HG02943 (cell line): ENCODE results near the gene KIF4A.
A peak's percentile ranks its signal among the peaks of the same experiment; 100 is the strongest.
"Not testable (repeated sequence)": the region's sequence is repeated elsewhere in the genome, so short reads cannot be mapped to it uniquely, and the experiment has no call there.

ENCODE experiments used
- ATAC-seq: cut with Tn5 transposase; IDR thresholded peaks from one replicate; pipeline ENCODE4 v1.9.1; 2021; ENCODE audit warnings: mild to moderate bottlenecking, low read depth, moderate library complexity; ENCODE audit not compliant: unreplicated experiment

KIF4A gene

DNA sequence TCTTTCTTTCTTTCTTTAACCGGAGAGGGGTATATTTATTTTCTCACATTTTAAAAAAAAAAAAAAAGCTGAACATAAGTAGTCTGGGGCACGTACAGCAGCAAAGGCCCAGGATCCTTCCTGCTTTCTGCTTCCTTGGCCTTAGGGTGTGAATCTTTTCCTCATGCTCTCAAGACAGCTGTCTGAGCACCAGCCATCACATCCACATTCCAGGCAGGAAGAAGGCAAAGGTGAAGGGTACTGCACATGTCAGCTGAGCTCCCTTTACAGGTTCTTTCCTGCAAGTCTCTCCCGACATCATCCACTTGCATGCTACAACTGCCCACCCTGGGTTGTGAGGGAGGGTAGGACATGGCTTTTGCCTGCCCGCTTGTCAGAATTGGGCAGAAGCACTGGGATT is 69.6 kb downstream of the KIF4A start:
- no peak for ATAC-seq

DNA sequence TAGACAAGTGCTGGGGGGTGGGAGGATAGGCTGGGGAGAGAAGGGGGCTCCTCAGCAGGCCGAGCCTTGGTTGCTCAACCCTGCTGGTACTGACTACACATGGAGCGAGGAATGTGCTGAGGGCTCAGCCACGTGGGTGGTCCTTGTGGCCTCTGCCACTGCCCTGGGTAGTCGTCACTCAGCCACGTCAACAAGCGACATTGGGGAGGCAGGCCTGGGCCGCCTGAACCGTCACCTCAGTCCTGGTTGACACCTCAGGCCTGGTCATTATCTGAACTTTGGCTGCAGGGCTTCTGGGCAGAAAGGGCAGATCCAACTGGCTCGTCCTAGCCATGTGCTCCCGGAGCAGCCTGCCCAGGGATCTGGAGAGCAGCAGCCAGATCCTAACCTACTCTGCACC is 70.5 kb downstream of the KIF4A start:
- ATAC-seq = no peak

DNA sequence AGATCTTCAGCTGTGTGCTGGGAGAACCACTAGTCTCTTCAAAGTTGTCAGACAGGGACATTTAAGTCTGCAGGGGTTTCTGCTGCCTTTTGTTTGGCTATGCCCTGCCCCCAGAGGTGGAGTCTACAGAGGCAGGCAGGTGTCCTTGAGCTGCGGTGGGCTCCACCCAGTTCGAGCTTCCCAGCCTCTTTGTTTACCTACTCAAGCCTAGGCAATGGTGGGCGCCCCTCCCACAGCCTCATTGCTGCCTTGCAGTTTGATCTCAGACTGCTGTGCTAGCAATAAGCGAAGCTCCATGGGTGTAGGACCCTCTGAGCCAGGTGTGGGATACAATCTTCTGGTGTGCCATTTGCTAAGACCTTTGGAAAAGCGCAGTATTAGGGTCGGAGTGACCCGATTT is 78.8 kb downstream of the KIF4A start:
- not testable (repeated sequence) for ATAC-seq

DNA sequence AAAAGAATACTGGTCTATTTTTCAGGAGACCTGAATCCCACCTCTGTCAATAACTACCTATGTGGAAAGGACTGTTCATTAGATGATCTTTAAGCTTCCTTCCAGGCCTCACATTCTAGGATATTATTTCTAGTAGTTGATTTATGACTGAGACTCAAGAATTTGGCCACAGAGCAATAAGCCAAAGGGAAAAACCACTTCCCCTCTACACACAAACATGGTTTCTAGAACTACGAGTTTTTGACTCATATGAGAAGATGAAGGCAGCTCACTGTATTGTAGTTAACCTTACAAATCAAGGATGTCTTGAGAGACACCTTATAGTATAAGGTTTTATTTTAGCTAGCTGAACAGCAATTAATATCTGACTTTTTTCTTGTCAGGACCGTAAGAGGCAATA is 96.3 kb downstream of the KIF4A start:
- ATAC-seq = no peak

DNA sequence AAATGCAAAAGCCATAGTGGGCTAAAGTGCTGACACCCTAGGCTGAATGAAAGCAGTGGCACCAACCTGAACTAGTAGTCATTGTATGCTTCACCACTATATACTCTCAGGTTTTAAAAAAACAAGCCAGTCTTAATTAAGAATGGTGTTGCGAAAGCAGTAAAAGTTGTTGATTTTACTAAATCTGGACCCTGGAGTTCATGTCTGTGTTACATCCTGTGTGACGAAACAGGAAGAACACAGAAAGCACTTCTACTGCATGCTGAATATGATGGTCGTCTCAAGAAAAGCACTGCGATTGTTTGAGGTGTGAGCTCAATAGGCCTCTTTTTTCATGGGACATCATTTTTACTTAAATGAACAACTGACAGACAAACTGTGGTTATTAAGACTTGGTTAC is 109.0 kb downstream of the KIF4A start:
- ATAC-seq = no peak

DNA sequence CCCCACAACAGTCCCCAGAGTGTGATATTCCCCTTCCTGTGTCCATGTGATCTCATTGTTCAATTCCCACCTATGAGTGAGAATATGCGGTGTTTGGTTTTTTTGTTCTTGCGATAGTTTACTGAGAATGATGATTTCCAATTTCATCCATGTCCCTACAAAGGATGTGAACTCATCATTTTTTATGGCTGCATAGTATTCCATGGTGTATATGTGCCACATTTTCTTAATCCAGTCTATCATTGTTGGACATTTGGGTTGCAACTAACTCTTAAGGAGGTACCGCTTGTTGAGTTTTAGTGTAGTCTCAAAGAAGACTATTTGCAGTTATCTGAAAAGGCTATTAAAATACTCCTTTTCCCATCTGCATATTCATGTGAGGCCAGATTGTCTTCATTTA is 110.3 kb downstream of the KIF4A start:
- ATAC-seq = not testable (repeated sequence)

DNA sequence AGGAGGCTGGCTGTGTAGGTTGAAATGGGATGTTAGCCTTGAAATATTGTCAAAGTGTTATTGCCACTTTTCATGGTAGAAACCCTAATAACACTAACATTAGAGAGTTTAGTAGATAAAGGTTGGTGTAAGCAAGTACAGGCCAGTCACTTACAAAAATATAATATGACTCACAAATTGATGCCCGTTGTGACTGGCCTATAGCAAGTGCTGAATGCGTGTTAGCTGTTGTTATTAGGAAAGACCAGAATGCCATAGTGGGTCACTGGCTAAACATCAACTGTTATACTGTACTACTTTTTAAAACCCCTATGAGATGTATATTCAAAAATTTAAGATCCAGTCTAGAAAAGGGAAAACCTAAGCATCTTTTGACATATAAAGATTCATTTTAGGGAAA is 112.8 kb downstream of the KIF4A start:
- no peak for ATAC-seq

DNA sequence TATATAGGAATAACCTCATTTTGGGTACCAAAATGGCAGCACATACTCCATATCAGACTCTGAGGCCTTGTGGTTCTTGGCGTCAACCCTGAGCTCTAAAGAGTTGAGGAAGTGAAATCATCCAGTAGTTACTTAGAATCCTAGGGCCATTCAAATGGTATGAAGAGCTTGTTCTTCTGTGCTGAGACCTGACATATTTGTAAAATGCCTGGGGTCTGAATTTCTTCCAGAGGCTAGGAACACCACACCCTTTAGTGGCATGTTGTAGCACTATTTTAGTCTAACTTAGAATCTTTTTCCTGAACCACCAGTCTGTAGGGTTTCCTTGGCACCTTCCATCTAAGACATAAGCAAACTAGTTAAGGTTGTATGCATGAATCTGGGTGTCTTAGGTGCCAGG is 115.1 kb downstream of the KIF4A start:
- no peak for ATAC-seq

DNA sequence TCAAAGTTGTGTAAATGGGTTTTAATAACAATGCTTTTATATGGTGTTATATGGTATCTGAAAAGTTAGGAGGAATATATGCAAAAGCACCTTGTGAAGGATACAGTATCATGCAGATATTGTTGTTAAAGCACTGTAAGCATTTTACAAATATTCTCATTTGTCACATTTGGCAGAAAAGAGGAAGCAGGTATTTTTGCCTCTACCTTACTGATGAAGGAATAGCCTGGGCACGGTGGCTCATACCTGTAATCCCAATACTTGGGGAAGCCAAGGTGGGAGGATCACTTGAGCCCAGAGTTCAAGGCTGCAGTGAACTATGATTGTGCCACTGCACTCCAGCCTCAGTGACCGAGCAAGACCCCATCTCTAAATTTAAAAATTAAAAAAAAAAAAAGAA is 121.0 kb downstream of the KIF4A start:
- ATAC-seq = no peak

DNA sequence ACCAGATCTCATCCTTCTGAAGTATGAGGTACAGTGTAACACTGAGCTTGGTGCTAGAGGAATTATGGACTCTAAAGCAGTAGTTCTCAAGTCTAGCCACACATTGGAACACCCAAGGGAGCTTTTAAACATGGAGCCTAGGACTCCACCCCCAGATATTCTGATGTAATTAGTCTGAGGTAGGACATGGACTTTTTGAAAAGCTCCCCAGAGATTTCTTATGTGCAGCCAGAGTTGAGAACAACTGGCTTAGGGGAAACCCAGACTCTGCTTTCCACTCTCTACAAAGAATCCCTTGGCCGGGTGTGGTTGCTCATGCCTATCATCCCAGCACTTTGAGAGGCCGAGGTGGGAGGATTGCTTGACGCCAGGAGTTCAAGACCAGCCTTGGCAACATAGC is 121.6 kb downstream of the KIF4A start:
- ATAC-seq = no peak

DNA sequence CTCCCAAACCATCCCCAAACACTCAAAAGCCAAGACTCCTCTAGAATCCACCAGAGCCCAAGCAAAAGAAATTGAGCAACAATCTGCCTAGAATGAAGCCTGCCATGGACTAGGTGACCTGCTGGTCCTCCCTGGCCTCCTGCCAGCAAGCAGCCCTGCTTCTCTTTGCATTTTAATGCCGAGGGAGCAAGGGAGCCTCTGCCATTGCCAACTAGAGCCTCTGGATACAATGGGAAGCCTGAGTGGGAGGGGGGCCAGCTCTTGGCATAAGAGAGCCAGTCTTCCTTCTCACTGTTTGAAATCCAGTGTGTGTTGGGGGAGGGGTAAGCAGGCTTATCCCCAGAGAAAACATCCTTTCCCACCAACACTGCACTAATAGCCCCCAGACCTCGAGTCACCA is 131.7 kb downstream of the KIF4A start:
- no peak for ATAC-seq

DNA sequence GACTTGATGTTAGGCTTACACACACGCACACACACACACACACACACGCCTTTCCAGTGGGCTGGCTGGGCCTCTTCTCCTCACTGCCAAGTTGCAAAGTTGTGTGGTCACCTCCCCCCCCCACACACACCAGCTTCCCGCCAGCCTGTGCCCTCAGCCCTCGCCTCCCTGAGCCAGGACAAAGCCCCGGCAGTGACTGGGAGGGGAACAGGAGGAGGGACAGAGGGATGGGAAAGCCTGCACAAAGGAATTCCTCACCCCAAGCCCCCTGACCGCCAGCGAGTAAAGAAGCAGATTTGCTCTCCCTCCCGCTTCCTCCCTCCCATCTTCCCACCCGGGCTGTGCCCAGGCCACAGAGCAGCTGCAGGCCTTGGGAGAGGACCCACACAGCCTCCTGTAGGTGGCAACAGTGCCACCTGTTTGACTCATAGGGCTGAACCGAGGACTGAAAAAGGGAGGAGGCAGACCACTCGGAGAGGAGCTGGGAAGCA is 133.0 kb downstream of the KIF4A start, which contains the start of gene GDPD2:
Gene GDPD2 (plus strand): TSS at position 464 of the 491 bp plus-strand sequence. CDS start 1,671 bp downstream, outside the sequence.
- ATAC-seq = no peak

DNA sequence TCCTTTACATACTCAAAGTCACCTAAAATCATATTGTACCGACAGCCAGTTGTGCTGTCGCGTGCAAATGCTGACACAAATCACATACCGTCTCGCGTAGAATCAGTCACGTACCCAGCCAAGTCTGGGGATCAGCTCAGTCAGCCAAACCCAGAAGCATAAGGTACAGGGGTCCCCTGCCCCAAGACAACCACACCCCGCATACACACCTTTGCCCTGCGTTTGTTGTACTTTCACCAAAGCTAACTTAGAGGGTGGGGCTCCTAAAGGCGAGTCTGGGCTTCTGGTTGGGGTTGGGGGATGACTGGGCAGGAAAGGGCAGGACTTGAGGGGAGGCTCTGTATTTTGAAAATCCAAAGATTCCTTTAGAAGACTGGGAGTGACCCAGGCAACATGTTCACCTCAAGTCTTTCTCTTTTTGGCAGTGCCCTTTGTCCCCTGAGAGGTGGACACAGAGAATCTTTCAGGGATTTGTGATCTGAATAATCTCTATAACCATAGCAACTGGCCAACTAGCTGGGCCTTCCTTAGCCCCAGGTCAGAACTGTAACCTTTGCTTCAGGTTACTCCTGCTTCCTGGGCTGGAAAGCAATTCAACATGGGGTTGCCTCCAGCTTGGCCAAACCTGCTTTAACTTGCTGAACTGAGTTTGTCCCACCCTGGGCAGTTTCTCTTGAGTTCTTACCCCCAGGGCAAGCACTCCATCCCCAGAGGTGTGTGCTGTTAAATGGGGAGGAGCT is 134.2 kb downstream of the KIF4A start:
- ATAC-seq = no peak

DNA sequence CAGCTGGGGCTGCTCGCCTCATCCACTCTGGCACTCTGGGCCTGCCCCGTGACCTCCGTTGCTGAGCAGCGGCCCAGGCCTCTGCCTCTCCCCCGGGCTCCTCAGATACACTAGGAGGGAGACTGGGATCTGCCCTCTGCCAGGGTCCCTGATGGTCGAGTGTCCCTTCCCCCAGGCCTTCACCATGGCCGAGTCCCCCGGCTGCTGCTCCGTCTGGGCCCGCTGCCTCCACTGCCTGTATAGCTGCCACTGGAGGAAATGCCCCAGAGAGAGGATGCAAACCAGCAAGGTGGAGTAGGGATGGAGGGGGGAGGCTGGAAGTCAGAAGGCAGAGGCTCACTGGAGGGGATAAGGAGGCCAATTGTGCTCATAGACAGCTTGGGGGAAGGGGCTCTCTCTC is 134.9 kb downstream of the KIF4A start:
- ATAC-seq = no peak

DNA sequence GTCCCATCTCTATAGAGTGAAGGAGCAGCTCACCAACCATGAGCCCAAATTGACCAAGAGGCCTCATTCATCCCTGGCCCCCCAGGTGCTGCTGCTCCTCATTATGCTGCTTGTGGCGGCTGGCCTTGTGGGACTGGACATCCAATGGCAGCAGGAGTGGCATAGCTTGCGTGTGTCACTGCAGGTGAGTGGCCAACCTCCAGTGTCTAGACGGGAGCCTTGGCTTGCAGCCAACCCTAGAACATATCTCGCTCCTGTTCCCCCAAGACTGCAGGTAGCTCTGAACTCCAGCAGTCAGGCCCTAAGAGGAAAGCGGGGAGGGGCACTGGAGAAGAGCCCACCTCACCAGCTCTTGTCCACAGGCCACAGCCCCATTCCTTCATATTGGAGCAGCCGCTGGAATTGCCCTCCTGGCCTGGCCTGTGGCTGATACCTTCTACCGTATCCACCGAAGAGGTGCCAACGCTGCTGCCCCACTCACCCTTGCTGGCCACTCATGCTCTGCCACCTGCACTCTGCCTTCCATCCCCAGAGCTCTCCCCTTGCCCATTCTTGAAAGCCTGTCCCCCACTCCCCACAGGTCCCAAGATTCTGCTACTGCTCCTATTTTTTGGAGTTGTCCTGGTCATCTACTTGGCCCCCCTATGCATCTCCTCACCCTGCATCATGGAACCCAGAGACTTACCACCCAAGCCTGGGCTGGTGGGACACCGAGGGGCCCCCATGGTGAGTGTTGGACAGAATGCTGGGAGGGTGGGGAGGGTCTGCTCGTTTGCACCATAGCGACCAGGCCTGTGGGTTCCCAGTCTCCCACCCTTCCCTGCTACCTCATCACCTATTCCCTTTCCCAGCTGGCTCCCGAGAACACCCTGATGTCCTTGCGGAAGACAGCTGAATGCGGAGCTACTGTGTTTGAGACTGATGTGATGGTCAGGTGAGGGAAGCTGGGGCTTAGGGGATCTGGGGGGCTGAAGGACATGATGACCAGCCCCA is 136.7 kb downstream of the KIF4A start:
- ATAC-seq = no peak

DNA sequence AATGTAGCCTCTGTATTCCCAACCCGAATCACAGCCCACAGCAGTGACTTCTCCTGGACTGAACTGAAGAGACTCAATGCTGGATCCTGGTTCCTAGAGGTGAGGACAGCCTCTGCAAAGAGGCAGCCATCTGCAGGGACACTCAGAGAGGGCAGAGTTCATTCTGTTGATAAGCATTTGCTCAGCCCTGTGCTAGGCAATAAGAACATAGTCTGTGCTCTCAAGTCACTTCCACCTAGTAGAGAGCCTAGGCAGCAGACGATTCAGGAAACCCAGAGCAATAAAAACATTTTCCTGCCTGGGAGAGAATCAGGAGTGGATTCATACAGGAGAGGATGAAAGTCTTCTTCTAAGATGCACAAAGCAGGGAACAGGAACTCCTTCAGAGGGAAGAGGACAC is 137.5 kb downstream of the KIF4A start:
- no peak for ATAC-seq

DNA sequence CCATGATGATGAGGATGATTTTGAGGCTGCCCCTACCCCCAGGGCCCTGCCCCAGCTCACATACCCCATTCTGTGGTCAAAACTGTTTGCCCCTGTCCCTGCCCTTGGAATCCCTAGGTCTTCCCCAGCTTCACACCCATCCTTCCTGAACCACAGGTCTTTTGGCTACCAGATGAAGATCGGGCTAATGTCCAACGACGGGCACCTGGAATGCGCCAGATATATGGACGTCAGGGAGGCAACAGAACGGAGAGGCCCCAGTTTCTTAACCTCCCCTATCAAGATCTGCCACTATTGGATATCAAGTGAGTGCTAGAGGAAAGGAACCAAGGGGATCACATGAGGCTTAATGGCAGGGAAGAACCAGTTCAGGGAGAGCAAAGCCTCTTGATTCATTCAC is 139.9 kb downstream of the KIF4A start:
- no peak for ATAC-seq

DNA sequence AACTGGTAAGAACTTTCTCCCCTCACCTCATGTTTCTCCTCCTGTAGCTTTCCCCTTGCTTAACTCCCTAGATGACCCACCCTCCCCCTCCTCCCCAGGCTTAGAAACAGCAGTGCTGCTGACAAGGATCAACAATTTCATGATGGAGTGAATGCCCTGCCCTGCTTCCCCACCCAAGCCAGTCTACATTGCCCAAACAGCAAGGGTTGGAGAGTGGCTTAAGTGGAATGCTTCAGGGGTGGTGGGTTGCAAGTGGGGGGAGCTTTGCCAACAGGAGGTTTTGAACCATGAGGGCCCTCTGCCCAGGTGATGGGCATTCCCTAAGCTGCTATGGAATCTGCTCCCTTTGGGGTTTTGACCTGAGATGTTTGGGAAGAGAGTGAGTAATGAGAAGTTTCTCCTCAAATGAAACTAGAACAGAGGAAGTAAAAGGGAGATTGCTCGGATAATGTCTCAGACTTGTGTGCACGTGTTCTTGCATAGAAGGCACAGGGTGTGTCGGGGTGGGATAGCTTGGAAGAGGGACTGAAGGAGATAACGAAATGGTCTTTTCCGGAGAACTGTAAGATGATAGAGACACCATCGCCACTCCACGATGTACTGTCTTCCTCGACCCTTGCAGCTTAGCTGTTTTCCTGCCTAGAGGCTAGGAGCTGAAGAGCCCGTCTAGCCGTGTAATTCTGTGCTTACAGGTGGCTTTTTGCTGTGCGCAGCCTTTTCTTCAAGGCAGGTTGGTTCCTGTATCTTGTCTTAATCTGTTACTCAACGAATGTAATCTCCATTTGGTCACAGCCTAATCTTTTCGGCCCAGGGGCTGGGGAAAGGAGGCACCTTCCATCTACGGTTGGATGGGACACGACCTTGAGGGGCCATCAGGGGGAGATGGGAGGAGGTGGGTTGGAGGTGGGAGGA is 143.3 kb downstream of the KIF4A start:
- no peak for ATAC-seq

DNA sequence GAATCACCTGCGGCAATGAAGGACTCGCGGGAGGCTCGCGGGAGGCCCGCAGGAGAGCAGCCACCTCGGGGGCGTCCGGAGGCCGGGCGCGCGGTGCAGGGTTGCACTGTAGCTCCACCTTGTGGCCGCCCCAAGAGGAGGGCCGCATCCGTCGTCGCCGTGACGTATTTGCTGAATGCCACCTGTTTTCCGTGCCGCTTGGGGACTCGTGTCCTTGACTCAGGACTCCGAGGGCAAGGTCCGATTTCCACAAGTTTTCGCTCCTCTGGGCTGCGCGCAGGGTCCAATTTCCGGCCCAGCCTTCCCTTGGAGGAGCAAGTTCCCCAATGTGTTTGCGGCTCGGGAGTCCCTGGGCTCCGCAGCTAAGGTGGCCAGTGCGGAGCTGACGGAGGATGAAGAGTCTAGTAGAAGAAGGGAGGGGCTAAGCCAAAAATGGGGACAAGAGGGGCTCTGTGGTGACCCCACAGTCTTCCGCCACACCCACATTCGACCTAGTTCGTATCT is 144.0 kb downstream of the KIF4A start:
- peak; percentile 66 for ATAC-seq

DNA sequence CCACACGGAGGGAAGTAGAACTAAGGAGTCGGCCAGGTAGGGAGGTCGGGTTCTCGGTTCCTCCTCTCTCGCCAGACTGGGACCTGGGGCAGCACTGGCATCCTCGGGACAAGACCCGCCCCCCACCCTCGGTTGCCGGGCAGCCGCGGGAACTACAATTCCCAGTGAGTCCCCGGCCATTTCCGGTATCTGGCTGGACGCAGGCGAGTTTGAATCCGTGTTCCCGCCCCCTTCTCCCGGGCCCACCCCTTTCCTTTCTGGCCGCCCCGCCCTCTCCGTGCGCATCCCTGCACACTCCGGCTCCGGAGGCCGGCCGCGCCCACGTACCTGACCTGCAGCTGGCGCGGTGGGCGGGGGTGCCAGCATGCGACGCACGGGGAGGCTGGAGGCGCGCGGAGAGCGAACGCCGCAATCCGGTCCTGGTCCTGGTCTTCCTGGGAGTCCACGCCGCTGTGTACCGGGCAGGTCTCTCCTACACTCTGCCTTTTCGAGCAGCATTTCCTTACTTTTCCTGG is 144.5 kb downstream of the KIF4A start:
- peak; percentile 63 for ATAC-seq
